NCI-H82 treated with DMSO at 0.1 percent for 48 hours (cell line): Measurements from ENCODE around the gene FAT1.
"Not testable (repeated sequence)": the region's sequence is repeated elsewhere in the genome, so short reads cannot be mapped to it uniquely, and the experiment has no call there.

Experiments used
- DNase-seq: peaks from one replicate; lab custom pipeline; 2025; ENCODE audit not compliant: unreplicated experiment; lab: John Stamatoyannopoulos, UW

Gene FAT1

GRCh38 chr4:186723292-186724057 is at the start of gene FAT1:
Gene FAT1 (minus strand): TSS chr4:186723856. CDS start chr4:186709827, 14,029 bp downstream.
- no peak for DNase-seq

- no peak for DNase-seq
Observed at GRCh38 chr4:186772936-186773487, 49.4 kb upstream of the FAT1 start.

- no peak for DNase-seq
Observed at GRCh38 chr4:186771624-186772023, 48.0 kb upstream of the FAT1 start.

GRCh38 chr4:186770481-186771175 is 47.0 kb upstream of the FAT1 start:
- DNase-seq: no peak

- no peak for DNase-seq
Observed at GRCh38 chr4:186767794-186768193, 44.1 kb upstream of the FAT1 start.

GRCh38 chr4:186765673-186766546 is 42.3 kb upstream of the FAT1 start:
- no peak for DNase-seq

GRCh38 chr4:186765138-186765537 is 41.5 kb upstream of the FAT1 start:
- DNase-seq: no peak

GRCh38 chr4:186764457-186764856 is 40.8 kb upstream of the FAT1 start:
- no peak for DNase-seq

GRCh38 chr4:186762865-186763264 is 39.2 kb upstream of the FAT1 start:
- DNase-seq: no peak

- no peak for DNase-seq
Observed at GRCh38 chr4:186762361-186762760, 38.7 kb upstream of the FAT1 start.

GRCh38 chr4:186761956-186762355 is 38.3 kb upstream of the FAT1 start:
- not testable (repeated sequence) for DNase-seq

- DNase-seq: no peak
Observed at GRCh38 chr4:186761393-186761792, 37.7 kb upstream of the FAT1 start.

- DNase-seq: no peak
Observed at GRCh38 chr4:186760576-186760975, 36.9 kb upstream of the FAT1 start.

GRCh38 chr4:186759990-186760389 is 36.3 kb upstream of the FAT1 start:
- no peak for DNase-seq

- DNase-seq: no peak
Observed at GRCh38 chr4:186758929-186759682, 35.5 kb upstream of the FAT1 start.

- DNase-seq: no peak
Observed at GRCh38 chr4:186757696-186758355, 34.2 kb upstream of the FAT1 start.

- DNase-seq: not testable (repeated sequence)
Observed at GRCh38 chr4:186756550-186756949, 32.9 kb upstream of the FAT1 start.

GRCh38 chr4:186755550-186756519 is 32.2 kb upstream of the FAT1 start:
- no peak for DNase-seq

GRCh38 chr4:186754976-186755375 is 31.3 kb upstream of the FAT1 start:
- no peak for DNase-seq
